Activated CD4-positive, alpha-beta T cell treated with anti-CD3 and anti-CD28 coated beads for 1 hour (primary cell): ENCODE data around the gene TNNI3K.

ENCODE experiments used
- DNase-seq: peaks from one replicate; pipeline ENCODE4 v3.0.0-alpha.2; 2020

The TNNI3K gene

GRCh38 chr1:74395571-74395970 lies 160.4 kb downstream of the TNNI3K start:
- no peak for DNase-seq

GRCh38 chr1:74396462-74396861 lies 161.3 kb downstream of the TNNI3K start:
- no peak for DNase-seq

GRCh38 chr1:74396933-74397332 lies 161.7 kb downstream of the TNNI3K start:
- no peak for DNase-seq

DNA sequence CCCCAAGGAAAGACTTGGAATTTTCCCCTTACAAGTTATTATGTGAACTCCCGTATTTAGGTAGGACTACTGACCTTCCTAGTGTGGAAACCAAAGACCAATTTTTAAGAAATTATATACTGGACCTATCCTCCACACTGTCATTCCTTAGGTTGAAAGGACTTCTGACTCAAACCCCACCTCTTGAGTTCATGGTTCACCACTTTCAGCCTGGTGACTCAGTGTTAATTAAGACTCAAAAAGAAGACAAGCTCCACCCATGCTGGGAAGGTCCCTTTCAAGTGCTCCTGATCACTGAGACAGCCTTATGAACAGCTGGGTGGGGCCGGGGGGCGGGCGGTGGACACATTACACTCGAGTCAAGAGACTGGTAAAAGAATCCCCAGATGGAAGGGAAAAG lies 164.1 kb downstream of the TNNI3K start:
- no peak for DNase-seq

GRCh38 chr1:74402873-74403272 lies 167.7 kb downstream of the TNNI3K start:
- no peak for DNase-seq

DNA sequence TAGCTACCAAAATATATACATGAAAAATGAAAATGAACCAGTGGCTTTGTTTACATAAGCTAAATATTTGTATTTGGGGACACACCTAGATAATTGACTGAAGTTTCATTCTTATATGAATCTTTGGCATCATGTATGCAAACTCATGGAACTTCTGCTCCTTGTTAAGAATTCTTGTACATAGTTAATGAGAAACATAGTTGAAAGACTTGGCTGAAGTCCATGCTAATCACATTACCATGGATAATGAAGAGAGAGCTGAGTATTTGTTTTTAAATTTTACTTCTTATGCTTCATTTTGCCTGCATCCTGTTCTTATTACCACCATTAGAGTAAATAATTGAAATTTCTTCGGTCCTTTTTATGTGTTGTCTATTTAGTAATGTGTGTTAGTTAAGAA lies 168.4 kb downstream of the TNNI3K start:
- no peak for DNase-seq

DNA sequence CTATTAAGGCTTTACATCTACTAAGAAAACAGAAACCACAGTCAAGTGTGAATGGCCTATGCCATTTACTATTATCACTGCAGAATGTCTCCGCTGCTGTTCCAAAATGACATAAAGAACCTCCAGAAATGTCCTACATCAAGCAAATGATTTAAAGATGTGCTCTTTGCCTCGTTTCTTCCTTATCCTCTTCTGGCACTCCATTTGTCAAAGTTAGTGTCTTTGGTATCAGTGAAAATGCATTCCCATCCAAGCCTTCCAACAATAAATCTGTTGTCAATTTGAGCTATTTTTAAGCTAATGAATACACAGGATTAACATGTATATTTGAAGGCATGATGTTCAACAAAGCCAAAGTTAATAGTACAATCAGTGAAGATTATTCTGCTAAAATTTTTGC lies 171.6 kb downstream of the TNNI3K start:
- DNase-seq, result no peak

GRCh38 chr1:74407902-74408301 lies 172.7 kb downstream of the TNNI3K start:
- no peak for DNase-seq

DNA sequence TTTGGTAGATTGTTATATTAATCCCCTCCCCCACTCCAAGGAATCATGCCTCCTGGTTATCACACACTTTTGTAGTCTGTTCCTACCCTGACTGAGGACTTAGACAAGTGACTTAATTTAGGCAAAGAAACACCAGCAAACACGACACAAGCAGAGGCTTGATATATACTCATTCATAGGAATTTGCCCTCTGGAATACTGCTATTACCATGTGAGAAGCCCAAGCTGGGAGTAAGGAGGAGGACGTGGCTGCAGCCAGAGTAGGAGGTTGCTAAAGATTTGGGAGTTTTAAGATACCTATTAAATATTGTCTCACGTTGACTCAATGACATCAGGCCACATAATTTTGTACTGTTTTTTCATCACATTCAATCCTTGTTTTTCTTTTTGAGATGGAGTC lies 177.1 kb downstream of the TNNI3K start:
- no peak for DNase-seq

- DNase-seq, result no peak
Observed at GRCh38 chr1:74415935-74416334, 180.7 kb downstream of the TNNI3K start.

DNA sequence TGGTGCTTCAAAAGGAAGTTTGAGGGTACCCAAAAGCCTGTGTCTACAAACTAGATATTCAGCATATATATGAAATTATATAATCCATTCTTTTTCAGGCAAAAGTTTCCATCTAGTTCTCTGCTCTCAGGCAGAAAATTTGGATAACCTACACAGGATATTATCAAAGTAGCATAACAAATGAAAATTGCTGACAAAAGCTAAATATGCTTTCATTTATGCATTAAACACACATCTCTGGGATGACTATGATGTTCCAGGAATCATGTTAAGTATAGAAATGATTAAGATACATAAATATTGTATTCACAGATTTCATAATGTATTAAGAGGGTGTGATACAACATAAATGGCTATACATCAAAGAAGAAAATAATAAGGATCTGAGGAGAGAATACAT lies 184.4 kb downstream of the TNNI3K start:
- no peak for DNase-seq

DNA sequence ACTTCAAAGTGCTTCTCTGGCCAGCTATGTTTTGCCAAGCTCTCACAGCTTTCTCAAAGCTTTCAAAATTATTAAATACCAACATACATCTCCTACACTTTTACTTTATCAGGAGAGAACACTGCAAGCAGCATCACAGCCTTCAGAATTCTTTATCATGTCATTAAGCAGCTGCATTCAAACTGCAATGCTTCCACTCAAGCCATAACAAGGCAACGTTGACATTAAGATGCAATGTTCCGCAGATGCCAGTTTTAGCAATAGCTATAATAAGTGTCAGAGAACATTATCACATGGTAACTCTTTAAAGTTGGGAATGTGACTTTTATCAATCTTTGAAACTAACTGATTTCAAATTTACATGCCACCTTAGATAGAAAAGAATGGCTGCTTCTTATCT lies 185.3 kb downstream of the TNNI3K start:
- no peak for DNase-seq

DNA sequence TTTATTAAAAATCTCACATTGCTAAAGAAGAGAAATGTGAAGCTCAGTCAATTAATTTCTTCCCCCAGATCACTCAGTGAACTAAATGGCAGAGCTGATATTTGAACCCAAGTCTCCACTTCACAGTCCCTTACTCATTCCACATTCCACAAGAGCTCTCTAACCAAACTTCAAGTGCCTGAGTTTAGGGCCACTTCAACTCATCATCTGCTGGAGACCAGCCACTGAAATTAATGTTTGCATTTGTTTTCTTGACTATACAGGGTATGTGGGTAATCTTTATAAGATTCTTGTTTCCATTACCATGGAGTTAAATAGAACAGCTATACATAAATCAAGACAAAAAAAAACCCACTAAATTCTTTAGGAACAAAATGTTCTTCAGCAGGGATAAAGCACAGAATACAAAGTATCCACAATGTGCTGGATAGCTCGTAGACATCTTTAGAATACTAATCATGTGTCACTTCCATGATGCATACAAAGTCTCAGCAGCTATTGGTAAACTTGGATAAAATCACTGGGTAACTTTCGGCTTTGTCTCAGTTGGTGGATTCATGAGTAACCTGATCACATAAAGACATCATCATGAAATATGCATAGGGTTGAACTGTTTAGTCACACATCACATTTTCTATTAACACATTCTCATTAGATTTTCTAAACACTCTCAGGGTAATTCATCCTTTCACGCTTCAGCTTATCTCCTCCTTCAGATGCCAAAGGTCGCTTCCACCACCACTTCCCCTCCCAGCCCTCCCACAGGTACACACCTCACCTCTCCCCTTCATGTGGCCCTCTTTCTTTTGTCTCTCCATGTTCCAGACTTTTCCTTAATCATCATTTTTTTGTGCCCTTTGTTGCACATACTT lies 187.5 kb downstream of the TNNI3K start:
- no peak for DNase-seq

DNA sequence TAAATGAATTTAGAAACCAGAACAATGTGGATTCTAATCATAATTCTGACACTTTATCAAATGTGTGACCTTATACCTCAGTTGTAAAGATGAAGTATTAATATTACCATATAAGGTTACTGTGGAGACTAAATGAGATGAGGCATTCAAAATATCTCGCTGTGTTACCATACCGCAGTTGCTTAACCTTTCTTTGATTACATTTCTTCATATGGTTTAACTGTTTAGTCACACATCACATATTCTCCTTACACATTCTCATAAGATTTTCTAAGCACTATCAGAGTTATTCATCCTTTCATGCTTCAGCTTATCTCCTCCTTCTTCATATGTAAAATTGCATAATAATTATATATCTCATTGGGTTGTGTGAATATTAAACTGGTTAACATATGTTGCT lies 188.3 kb downstream of the TNNI3K start:
- DNase-seq, result no peak

GRCh38 chr1:74425676-74426075 lies 190.5 kb downstream of the TNNI3K start:
- DNase-seq, result no peak

DNA sequence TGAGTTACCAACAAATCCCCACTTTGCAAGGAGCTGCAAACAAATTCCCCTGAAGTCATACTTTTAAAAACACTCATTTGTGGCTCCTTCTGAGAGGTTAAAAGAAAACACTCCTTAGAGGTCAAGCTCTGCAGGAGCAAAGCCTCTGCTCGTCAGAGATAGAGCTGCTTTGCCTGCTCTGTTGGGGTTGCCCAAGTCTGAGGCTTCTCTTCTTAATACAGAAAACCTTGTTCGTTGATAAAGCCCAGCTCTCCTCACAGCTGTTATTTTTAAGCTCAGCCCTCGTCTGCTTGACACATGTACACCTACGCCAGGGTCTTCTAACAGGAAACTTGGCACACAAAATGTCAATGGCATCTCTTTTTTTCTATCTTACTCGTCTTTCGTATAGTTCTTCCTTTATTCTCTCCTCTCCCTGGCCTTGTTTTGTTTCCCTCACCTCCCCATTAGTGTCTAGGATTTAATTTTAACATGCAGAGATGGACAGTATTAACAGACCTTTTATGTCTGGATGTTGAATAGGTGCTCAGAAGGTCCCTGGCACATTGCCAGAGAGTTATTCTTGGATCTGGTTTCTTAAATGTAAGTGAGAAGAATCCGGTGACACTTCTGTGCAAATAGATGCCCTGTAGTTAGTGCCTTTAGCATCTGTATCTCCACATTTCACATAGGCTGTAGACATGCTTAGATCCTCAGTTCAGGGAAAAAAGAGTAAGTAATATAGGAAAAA lies 191.2 kb downstream of the TNNI3K start:
- no peak for DNase-seq

DNA sequence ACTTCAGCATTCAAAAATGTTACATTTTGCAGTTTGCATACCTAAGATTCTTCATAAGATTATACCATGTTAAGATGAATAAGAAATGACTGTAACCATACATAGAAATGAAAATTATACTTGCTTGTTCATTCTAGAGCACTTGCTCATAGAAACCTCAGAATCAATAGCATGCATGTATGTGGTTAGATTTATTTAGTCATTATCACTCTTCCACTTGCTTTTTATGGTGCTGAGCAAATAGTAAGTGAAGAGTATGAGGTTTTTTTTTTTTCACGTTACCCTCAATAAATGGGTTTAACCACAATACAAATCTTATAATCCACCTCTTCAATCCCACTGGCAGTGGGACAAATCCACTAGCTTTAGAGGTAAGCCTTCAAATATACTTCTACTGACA lies 192.5 kb downstream of the TNNI3K start:
- no peak for DNase-seq

GRCh38 chr1:74429580-74429979 lies 194.4 kb downstream of the TNNI3K start:
- no peak for DNase-seq

- DNase-seq, result no peak
Observed at GRCh38 chr1:74430342-74430934, 195.3 kb downstream of the TNNI3K start.

DNA sequence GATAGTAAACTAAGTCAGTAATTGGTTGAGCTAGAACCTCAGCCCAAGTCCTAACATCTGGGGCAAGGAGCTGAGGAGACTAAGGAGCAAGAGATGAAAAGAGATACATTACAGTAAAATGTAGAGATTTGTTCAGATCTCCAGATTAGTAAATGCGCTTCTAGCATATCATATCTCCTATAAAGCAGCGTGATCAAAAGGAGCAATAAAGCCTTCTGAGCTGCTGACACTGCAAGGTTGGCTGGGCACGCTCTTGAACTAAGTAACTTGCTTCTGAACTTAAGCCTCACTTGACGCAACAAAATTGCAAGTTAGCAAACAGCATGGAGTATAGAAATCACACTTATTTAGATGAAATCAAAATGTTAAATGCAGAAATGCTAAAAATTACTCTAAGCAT lies 196.3 kb downstream of the TNNI3K start:
- no peak for DNase-seq

DNA sequence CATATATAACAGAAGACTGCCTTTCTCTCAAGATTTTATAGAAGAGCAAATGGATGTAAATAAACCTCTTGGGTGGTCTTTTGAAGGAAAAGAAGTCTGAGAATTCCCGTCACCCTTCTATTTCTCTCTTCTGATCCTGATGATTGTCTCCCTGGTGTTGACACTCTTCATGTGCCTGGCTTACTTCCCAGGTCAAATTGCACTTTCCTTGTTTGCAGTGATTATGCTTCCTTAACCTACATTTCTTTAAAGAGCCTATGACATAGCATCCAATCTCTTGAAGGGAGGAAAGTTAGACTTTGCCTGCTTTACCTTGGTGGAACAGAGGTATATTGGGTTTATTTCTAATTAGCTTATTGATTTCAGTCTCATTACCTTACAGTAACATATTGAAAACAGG lies 197.1 kb downstream of the TNNI3K start:
- no peak for DNase-seq

DNA sequence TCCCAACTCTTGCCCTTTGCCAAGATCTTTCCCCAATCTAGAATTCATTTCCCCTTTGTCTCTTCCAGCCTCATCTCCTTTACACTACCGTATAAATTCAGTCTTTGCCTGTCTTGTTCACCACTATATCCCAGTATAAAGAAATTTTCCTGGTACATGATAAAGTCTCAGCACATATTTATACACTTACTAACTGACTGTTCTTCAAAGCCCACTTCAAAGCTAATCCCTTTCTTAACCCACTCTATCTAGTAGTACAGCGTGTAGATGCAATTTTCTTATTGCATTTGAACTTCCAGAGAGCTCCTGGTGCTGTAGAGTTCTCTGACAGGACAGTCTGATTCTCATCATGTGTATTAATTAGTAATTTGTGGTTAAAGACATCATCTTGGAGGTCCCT lies 199.1 kb downstream of the TNNI3K start:
- no peak for DNase-seq

GRCh38 chr1:74436078-74436477 lies 200.9 kb downstream of the TNNI3K start:
- DNase-seq, result no peak

DNA sequence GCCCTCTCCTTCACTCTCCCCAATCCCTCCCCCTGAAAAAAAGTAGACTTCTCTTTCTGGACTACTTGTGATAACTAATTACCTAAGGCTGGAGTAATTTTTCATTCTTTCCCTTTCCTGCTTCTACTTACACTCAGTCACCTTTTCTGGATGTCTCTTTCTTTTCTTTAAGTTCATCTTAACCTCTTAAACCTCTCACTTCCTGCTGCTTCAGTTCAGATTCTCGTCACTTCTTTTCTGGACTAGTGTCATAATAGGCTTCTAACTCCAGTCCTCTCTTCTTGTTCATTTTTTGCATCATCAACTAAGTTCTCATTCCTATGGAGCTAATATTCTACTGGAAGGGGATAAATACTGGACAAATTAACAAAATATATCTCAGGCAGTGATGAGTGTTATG lies 201.8 kb downstream of the TNNI3K start:
- no peak for DNase-seq
